ENCODE measurements around the gene PITPNC1.

GRCh38 chr17:67378454-67379250 lies 1.6 kb downstream of the PITPNC1 start:
- TF ChIP-seq CTCF (IDR thresholded peaks at IDR 0.05), result peak in 2 of 3 experiments; percentile 43 to 78
- peak in 1 of 2 donors; percentile 58 for TF ChIP-seq POLR2A (IDR thresholded peaks at IDR 0.05)
